ENCODE measurements around the gene NAV2.

- TF ChIP-seq ZFP3 (CRISPR knock-in tag; IDR thresholded peaks at IDR 0.05) (no peak), RARB (CRISPR knock-in tag; IDR thresholded peaks at IDR 0.05) (no peak), ZNF8 (CRISPR knock-in tag; IDR thresholded peaks at IDR 0.05) (no peak), TCF4 (CRISPR knock-in tag; IDR thresholded peaks at IDR 0.05; ENCODE audit: borderline replicate concordance) (no peak), TOX (CRISPR knock-in tag; IDR thresholded peaks at IDR 0.05; ENCODE audit: borderline replicate concordance) (no peak), ISL1 (CRISPR knock-in tag; IDR thresholded peaks at IDR 0.05) (no peak), CSDC2 (CRISPR knock-in tag; IDR thresholded peaks at IDR 0.05) (no peak), BACH2 (CRISPR knock-in tag; IDR thresholded peaks at IDR 0.05; ENCODE audit: borderline replicate concordance) (no peak), ZFP30 (CRISPR knock-in tag; IDR thresholded peaks at IDR 0.05) (no peak), PPARA (CRISPR knock-in tag; IDR thresholded peaks at IDR 0.05; ENCODE audit: borderline replicate concordance) (no peak), PATZ1 (CRISPR knock-in tag; IDR thresholded peaks at IDR 0.05; ENCODE audit: borderline replicate concordance) (no peak), POU6F1 (CRISPR knock-in tag; IDR thresholded peaks at IDR 0.05; ENCODE audit: borderline replicate concordance, low read depth) (no peak), ZNF565 (CRISPR knock-in tag; conservative IDR thresholded peaks at IDR 0.05; ENCODE audit: low read depth) (no peak), ARNTL (CRISPR knock-in tag; IDR thresholded peaks at IDR 0.05; ENCODE audit: borderline replicate concordance, low read depth) (no peak)
Observed at GRCh38 chr11:19719960-19720359, 7.3 kb downstream of the NAV2 start.

Data from SK-N-SH treated with all-trans-retinoic acid at 6 μM for 48 hours (cell line).